WTC11 (cell line): Measurements from ENCODE around the gene MLF2. TPM values are rescaled to one million over a fixed set of nuclear protein-coding genes. Genes with fewer than 3 reads are reported as not detected.

ENCODE experiments used
- AFF4 ChIP-seq: sonication (generic); formaldehyde crosslinking; IDR thresholded peaks from 2 replicates; pipeline ENCODE4 v1.8.1; 2023; ENCODE audit warnings: mild to moderate bottlenecking, missing genetic modification reagents, borderline replicate concordance
- FOXP1 ChIP-seq: sonication (generic); formaldehyde crosslinking; IDR thresholded peaks from 2 replicates; pipeline ENCODE4 v1.8.0; 2022; ENCODE audit warnings: missing genetic modification reagents, mild to moderate bottlenecking, moderate library complexity, borderline replicate concordance
- FOXP4 ChIP-seq: sonication (generic); formaldehyde crosslinking; IDR thresholded peaks from 2 replicates; pipeline ENCODE4 v1.8.0; 2022; ENCODE audit warnings: mild to moderate bottlenecking, missing genetic modification reagents
- IRF1 ChIP-seq: sonication (generic); formaldehyde crosslinking; IDR thresholded peaks from 2 replicates; pipeline ENCODE4 v1.8.0; 2023; ENCODE audit warnings: missing genetic modification reagents
- JAZF1 ChIP-seq: fragments of 250-450 bp; sonication (Bioruptor Pico); IDR thresholded peaks from 2 replicates; pipeline ENCODE4 v1.9.0; 2021; ENCODE audit warnings: moderate library complexity, mild to moderate bottlenecking, inconsistent platforms
- JUN ChIP-seq: sonication (generic); formaldehyde crosslinking; IDR thresholded peaks from 2 replicates; pipeline ENCODE4 v1.8.0; 2023; ENCODE audit warnings: mild to moderate bottlenecking, missing genetic modification reagents
- KAT7 ChIP-seq: sonication (generic); formaldehyde crosslinking; IDR thresholded peaks from 2 replicates; pipeline ENCODE4 v1.8.1; 2023; ENCODE audit warnings: missing genetic modification reagents, mild to moderate bottlenecking, borderline replicate concordance
- MAX ChIP-seq: sonication (generic); formaldehyde crosslinking; IDR thresholded peaks from 2 replicates; pipeline ENCODE4 v1.8.0; 2022; ENCODE audit warnings: mild to moderate bottlenecking, missing genetic modification reagents
- NFATC4 ChIP-seq: fragments of 250-450 bp; sonication (Bioruptor Pico); IDR thresholded peaks from 2 replicates; pipeline ENCODE4 v1.9.0; 2021; ENCODE audit warnings: mild to moderate bottlenecking
- NR1H2 ChIP-seq: sonication (generic); formaldehyde crosslinking; IDR thresholded peaks from 2 replicates; pipeline ENCODE4 v1.9.0; 2021; ENCODE audit warnings: mild to moderate bottlenecking, moderate library complexity, missing genetic modification reagents
- SOX15 ChIP-seq: fragments of 250-450 bp; sonication (Bioruptor Pico); IDR thresholded peaks from 2 replicates; pipeline ENCODE4 v1.9.0; 2021; ENCODE audit warnings: mild to moderate bottlenecking
- STAT6 ChIP-seq: sonication (generic); formaldehyde crosslinking; conservative IDR thresholded peaks from 2 replicates; pipeline ENCODE4 v1.8.1; 2023; ENCODE audit warnings: mild to moderate bottlenecking, low read depth, missing genetic modification reagents, moderate library complexity
- TP53 ChIP-seq: sonication (generic); formaldehyde crosslinking; IDR thresholded peaks from 2 replicates; pipeline ENCODE4 v1.8.1; 2023; ENCODE audit warnings: mild to moderate bottlenecking, missing genetic modification reagents
- USF1 ChIP-seq: sonication (generic); formaldehyde crosslinking; IDR thresholded peaks from 2 replicates; pipeline ENCODE4 v1.8.0; 2022; ENCODE audit warnings: mild to moderate bottlenecking, missing genetic modification reagents
- USF2 ChIP-seq: sonication (generic); formaldehyde crosslinking; IDR thresholded peaks from 2 replicates; pipeline ENCODE4 v1.8.1; 2023; ENCODE audit warnings: mild to moderate bottlenecking, missing genetic modification reagents, moderate library complexity
- ZNF423 ChIP-seq: fragments of 250-450 bp; sonication (Bioruptor Pico); IDR thresholded peaks from 2 replicates; pipeline ENCODE4 v2.1.2; 2022; ENCODE audit warnings: mild to moderate bottlenecking, moderate library complexity
- ZNF512 ChIP-seq: sonication (generic); formaldehyde crosslinking; IDR thresholded peaks from 2 replicates; pipeline ENCODE4 v1.8.1; 2022; ENCODE audit warnings: missing genetic modification reagents, borderline replicate concordance
- ZNF671 ChIP-seq: fragments of 250-450 bp; sonication (Bioruptor Pico); IDR thresholded peaks from 2 replicates; pipeline ENCODE4 v1.8.0; 2021; ENCODE audit warnings: mild to moderate bottlenecking
- total RNA-seq: library from RNA; stranded (reverse); gene quantifications from 3 replicates; pipeline ENCODE4 v1.2.3, GENCODE V29; 2021

Gene MLF2
- total RNA-seq, 1 experiment from 2014 or later = 236 TPM

- TF ChIP-seq FOXP4 (CRISPR knock-in tag) (no peak), AFF4 (CRISPR knock-in tag) (no peak), MAX (peak; percentile 24; the same call in 1 of the 2 replicates), JUN (CRISPR knock-in tag) (no peak), SOX15 (no peak), JAZF1 (CRISPR knock-in tag) (no peak), USF2 (CRISPR knock-in tag) (peak; percentile 36), ZNF423 (CRISPR knock-in tag) (no peak), TP53 (0 out of 2 replicates have a peak, but pooled peaks have one; percentile 41), FOXP1 (CRISPR knock-in tag) (no peak), NR1H2 (no peak), ZNF671 (CRISPR knock-in tag) (no peak), USF1 (CRISPR knock-in tag) (peak; percentile 44), KAT7 (CRISPR knock-in tag) (no peak), ZNF512 (CRISPR knock-in tag) (no peak), IRF1 (CRISPR knock-in tag) (no peak), STAT6 (CRISPR knock-in tag) (no peak), NFATC4 (CRISPR knock-in tag) (no peak)
- TF ChIP-seq, all 79 proteins: peak for 4
Observed at GRCh38 chr12:6767353-6768319, 14.7 kb upstream of the MLF2 start (continued).
